ENCODE measurements around the gene NUP214.

- TF ChIP-seq, protein P1, sequence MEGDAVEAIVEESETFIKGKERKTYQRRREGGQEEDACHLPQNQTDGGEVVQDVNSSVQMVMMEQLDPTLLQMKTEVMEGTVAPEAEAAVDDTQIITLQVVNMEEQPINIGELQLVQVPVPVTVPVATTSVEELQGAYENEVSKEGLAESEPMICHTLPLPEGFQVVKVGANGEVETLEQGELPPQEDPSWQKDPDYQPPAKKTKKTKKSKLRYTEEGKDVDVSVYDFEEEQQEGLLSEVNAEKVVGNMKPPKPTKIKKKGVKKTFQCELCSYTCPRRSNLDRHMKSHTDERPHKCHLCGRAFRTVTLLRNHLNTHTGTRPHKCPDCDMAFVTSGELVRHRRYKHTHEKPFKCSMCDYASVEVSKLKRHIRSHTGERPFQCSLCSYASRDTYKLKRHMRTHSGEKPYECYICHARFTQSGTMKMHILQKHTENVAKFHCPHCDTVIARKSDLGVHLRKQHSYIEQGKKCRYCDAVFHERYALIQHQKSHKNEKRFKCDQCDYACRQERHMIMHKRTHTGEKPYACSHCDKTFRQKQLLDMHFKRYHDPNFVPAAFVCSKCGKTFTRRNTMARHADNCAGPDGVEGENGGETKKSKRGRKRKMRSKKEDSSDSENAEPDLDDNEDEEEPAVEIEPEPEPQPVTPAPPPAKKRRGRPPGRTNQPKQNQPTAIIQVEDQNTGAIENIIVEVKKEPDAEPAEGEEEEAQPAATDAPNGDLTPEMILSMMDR (conservative IDR thresholded peaks at IDR 0.05; ENCODE audit: low read depth, low read length): no peak
- TF ChIP-seq CHD1 (IDR thresholded peaks at IDR 0.05; ENCODE audit: low read depth, low read length) (no peak), MAZ (IDR thresholded peaks at IDR 0.05; ENCODE audit: borderline replicate concordance, low read depth, low read length) (no peak)
Measured at GRCh38 chr9:131145245-131145644, 19.9 kb downstream of the NUP214 start.
